Measurements from ENCODE around the gene ADARB2. TPM values are rescaled to one million over a fixed set of nuclear protein-coding genes. Genes with fewer than 3 reads are reported as not detected.

ADARB2 gene
- total RNA-seq, 4 donors from 2014 or later: 2.3 to 3.7 (median 2.6) TPM

GRCh38 chr10:1476455-1476803 lies 260.9 kb downstream of the ADARB2 start:
- no peak overlapping the region for H3K4me3 ChIP-seq
- peaks cover 0 to 49% (median 0%) of the 10 kb centered on the region in 4 donors for H3K27me3 ChIP-seq
- intact Hi-C loops (cut with DNase I): no loop called here
- TF ChIP-seq CTCF (IDR thresholded peaks at IDR 0.05): no peak
- TF ChIP-seq EP300 (IDR thresholded peaks at IDR 0.05): no peak
- no peak for TF ChIP-seq POLR2AphosphoS5 (IDR thresholded peaks at IDR 0.05)
- TF ChIP-seq POLR2A (IDR thresholded peaks at IDR 0.05; ENCODE audit: low read depth): no peak
- no peaks in the 10 kb centered on the region for H3K36me3 ChIP-seq
- no peaks in the 10 kb centered on the region for H3K9me3 ChIP-seq
- H3K4me1 ChIP-seq: no peaks in the 10 kb centered on the region
- H3K27ac ChIP-seq (replicated peaks in 1 of 4): no peak overlapping the region
- peak; percentile 79 for DNase-seq (ENCODE audit: extremely low spot score)
- 72% methylated on average over 13 of the region's 13 CpGs for WGBS

GRCh38 chr10:1475771-1476454 lies 261.4 kb downstream of the ADARB2 start:
- WGBS: 35% methylated on average over 6 of the region's 6 CpGs
- Histone ChIP-seq H3K27ac (replicated peaks in 1 of 4) (no peak overlapping the region), H3K4me3 (no peak overlapping the region), H3K4me1 (no peaks in the 10 kb centered on the region), H3K36me3 (no peaks in the 10 kb centered on the region), H3K27me3 (peaks cover 0 to 55% (median 0%) of the 10 kb centered on the region in 4 donors), H3K9me3 (no peaks in the 10 kb centered on the region)
- TF ChIP-seq POLR2AphosphoS5 (IDR thresholded peaks at IDR 0.05) (no peak), EP300 (IDR thresholded peaks at IDR 0.05) (no peak), POLR2A (IDR thresholded peaks at IDR 0.05; ENCODE audit: low read depth) (no peak), CTCF (IDR thresholded peaks at IDR 0.05) (no peak)
- DNase-seq (ENCODE audit: extremely low spot score): peak; percentile 24
- intact Hi-C loops (cut with DNase I): no loop called here

GRCh38 chr10:1475098-1475591 lies 262.2 kb downstream of the ADARB2 start:
- Histone ChIP-seq H3K4me1 (no peaks in the 10 kb centered on the region), H3K27me3 (peaks cover 0 to 55% (median 0%) of the 10 kb centered on the region in 4 donors), H3K9me3 (no peaks in the 10 kb centered on the region), H3K36me3 (no peaks in the 10 kb centered on the region), H3K27ac (replicated peaks in 1 of 4) (no peak overlapping the region), H3K4me3 (no peak overlapping the region)
- DNase-seq (ENCODE audit: extremely low spot score): peak; percentile 68
- intact Hi-C loops (cut with DNase I): no loop called here
- 40% methylated on average over 3 of the region's 16 CpGs for WGBS
- TF ChIP-seq POLR2A (IDR thresholded peaks at IDR 0.05; ENCODE audit: low read depth) (no peak), EP300 (IDR thresholded peaks at IDR 0.05) (no peak), POLR2AphosphoS5 (IDR thresholded peaks at IDR 0.05) (no peak), CTCF (IDR thresholded peaks at IDR 0.05) (no peak)

- no peak overlapping the region for H3K27ac ChIP-seq (replicated peaks in 1 of 4)
- 74% methylated on average over 14 of the region's 36 CpGs for WGBS
- peaks cover 0 to 58% (median 0%) of the 10 kb centered on the region in 4 donors for H3K27me3 ChIP-seq
- no peak overlapping the region for H3K4me3 ChIP-seq
- TF ChIP-seq POLR2AphosphoS5 (IDR thresholded peaks at IDR 0.05): no peak
- no peak for TF ChIP-seq POLR2A (IDR thresholded peaks at IDR 0.05; ENCODE audit: low read depth)
- TF ChIP-seq EP300 (IDR thresholded peaks at IDR 0.05): no peak
- TF ChIP-seq CTCF (IDR thresholded peaks at IDR 0.05): no peak
- no peaks in the 10 kb centered on the region for H3K36me3 ChIP-seq
- no peak for DNase-seq (ENCODE audit: extremely low spot score)
- H3K9me3 ChIP-seq: no peaks in the 10 kb centered on the region
- no peaks in the 10 kb centered on the region for H3K4me1 ChIP-seq
- intact Hi-C loops (cut with DNase I): no loop called here
These were observed 262.8 kb downstream of the ADARB2 start for GRCh38 chr10:1474376-1475097.

All from esophagus muscularis mucosa (tissue), 4 donors.